Panc1 (cell line): ENCODE results near the gene RGS6. TPM values are rescaled to one million over a fixed set of nuclear protein-coding genes. Genes with fewer than 3 reads are reported as not detected.

Experiments used
- ATAC-seq: fragments of 200-7000 bp; cut with Tn5 transposase; 2 replicates; pipeline ENCODE4 v1.9.1; 2020; ENCODE audit warnings: mild to moderate bottlenecking, moderate library complexity
- BruUV-seq: library from RNA; stranded (reverse); fragments of 400-500 nt; replicated peaks from 2 replicates; lab custom pipeline; 2021; lab: Mats Ljungman, UMichigan
- CTCF ChIA-PET: fragments of 300-600 bp; sonication (Branson Sonifier 250); formaldehyde crosslinking; loops from one replicate; lab custom pipeline; 2022; ENCODE audit warnings: antibody characterized with exemption; lab: Charles Lee
- POLR2A ChIA-PET: fragments of 300-600 bp; sonication (Branson Sonifier 250); formaldehyde crosslinking; loops from one replicate; lab custom pipeline; 2022; ENCODE audit warnings: antibody characterized with exemption; lab: Charles Lee
- DNase-seq: peaks from one replicate; pipeline ENCODE4 v3.0.0-alpha.2; 2010; ENCODE audit warnings: low read depth, low spot score
- H3K27ac ChIP-seq: 2 replicates; pipeline ENCODE4 v1.5.1; 2011; ENCODE audit warnings: mild to moderate bottlenecking, low read length, inconsistent platforms
- H3K27me3 ChIP-seq: fragments of 200-500 bp; sonication (Bioruptor generic); 2 replicates; pipeline ENCODE4 v1.6.0; 2014; ENCODE audit warnings: low read length, inconsistent platforms; ENCODE audit not compliant: control insufficient read depth, insufficient read depth
- H3K36me3 ChIP-seq: fragments of 200-500 bp; sonication (Bioruptor generic); 2 replicates; pipeline ENCODE4 v1.5.1; 2014; ENCODE audit warnings: inconsistent platforms, mild to moderate bottlenecking, low read length, moderate library complexity; ENCODE audit not compliant: control insufficient read depth, insufficient read depth
- H3K4me1 ChIP-seq: 2 replicates; pipeline ENCODE4 v1.5.1; 2011; ENCODE audit warnings: inconsistent platforms, mild to moderate bottlenecking, low read length, moderate library complexity; ENCODE audit not compliant: control insufficient read depth, insufficient read depth
- H3K4me3 ChIP-seq, 2 experiments: 2 replicates each; pipeline ENCODE4 v1.5.1; 2011 to 2012; ENCODE audit warnings: low read depth in 2 of 2, low read length in 2 of 2, mild to moderate bottlenecking in 2 of 2, inconsistent platforms in 1 of 2, moderate library complexity in 1 of 2
- H3K9me3 ChIP-seq: fragments of 200-500 bp; sonication (Bioruptor generic); 2 replicates; pipeline ENCODE4 v1.5.1; 2014; ENCODE audit warnings: low read depth, mild to moderate bottlenecking, inconsistent platforms, low read length, moderate library complexity; ENCODE audit not compliant: control insufficient read depth, insufficient read depth
- POLR2AphosphoS5 ChIP-seq: IDR thresholded peaks from 2 replicates; pipeline ENCODE4 v1.6.1; 2012; ENCODE audit warnings: mild to moderate bottlenecking, low read depth, low read length, moderate library complexity
- REST ChIP-seq, 2 experiments: IDR thresholded peaks; 2 replicates each; pipeline ENCODE4 v1.6.1; 2011 to 2012; ENCODE audit warnings: low read depth in 2 of 2, control low read depth in 1 of 2, low read length in 1 of 2, mild to moderate bottlenecking in 1 of 2, moderate library complexity in 1 of 2; ENCODE audit not compliant: insufficient read depth in 1 of 2
- SIN3A ChIP-seq: IDR thresholded peaks from 2 replicates; pipeline ENCODE4 v1.6.1; 2012; ENCODE audit warnings: low read depth, mild to moderate bottlenecking, low read length, moderate library complexity, borderline replicate concordance; ENCODE audit not compliant: insufficient read depth
- TCF7L2 ChIP-seq: IDR thresholded peaks from 2 replicates; pipeline ENCODE4 v1.6.1; 2011; ENCODE audit warnings: mild to moderate bottlenecking, low read depth, low read length, inconsistent platforms
- in situ Hi-C: cut with HindIII; loops from 2 replicates; pipeline ENCODE4 v1.10.0; 2016; ENCODE audit warnings: low sequenced_read_pairs, low pct_unique_long_range_greater_than_20kb
- intact Hi-C: fragments of 100-400 bp; cut with micrococcal nuclease; formaldehyde crosslinking; loops from one replicate; pipeline ENCODE4 v1.10.0; 2022; ENCODE audit not compliant: unreplicated experiment
- total RNA-seq: library from RNA; stranded (reverse); gene quantifications from one replicate; pipeline ENCODE4 v1.2.1, GENCODE V29; 2021; ENCODE audit not compliant: unreplicated experiment
- TF ChIP-seq, protein P1 (sequence below): fragments of 450-650 bp; IDR thresholded peaks from 2 replicates; pipeline ENCODE4 v1.5.1; 2017; ENCODE audit warnings: mild to moderate bottlenecking

The RGS6 gene
- total RNA-seq, 1 experiment from 2014 or later = not detected

- Histone ChIP-seq H3K4me3 (no peak overlapping the region), H3K27me3 (no peaks in the 10 kb centered on the region; the same call in 1 of the 2 replicates), H3K36me3 (no peaks in the 10 kb centered on the region), H3K9me3 (no peaks in the 10 kb centered on the region), H3K27ac (no peak overlapping the region), H3K4me1 (no peaks in the 10 kb centered on the region)
- CTCF ChIA-PET = no interaction called here
- POLR2A ChIA-PET = no interaction called here
- no TSS peak for BruUV-seq
- TF ChIP-seq POLR2AphosphoS5 (no peak), REST (IDR thresholded peaks at IDR 0.05; ENCODE audit: insufficient read depth in 1 of 2, low read depth in 2 of 2, low read length in 1 of 2) (no peak), TCF7L2 (no peak), SIN3A (no peak)
- TF ChIP-seq, protein P1, sequence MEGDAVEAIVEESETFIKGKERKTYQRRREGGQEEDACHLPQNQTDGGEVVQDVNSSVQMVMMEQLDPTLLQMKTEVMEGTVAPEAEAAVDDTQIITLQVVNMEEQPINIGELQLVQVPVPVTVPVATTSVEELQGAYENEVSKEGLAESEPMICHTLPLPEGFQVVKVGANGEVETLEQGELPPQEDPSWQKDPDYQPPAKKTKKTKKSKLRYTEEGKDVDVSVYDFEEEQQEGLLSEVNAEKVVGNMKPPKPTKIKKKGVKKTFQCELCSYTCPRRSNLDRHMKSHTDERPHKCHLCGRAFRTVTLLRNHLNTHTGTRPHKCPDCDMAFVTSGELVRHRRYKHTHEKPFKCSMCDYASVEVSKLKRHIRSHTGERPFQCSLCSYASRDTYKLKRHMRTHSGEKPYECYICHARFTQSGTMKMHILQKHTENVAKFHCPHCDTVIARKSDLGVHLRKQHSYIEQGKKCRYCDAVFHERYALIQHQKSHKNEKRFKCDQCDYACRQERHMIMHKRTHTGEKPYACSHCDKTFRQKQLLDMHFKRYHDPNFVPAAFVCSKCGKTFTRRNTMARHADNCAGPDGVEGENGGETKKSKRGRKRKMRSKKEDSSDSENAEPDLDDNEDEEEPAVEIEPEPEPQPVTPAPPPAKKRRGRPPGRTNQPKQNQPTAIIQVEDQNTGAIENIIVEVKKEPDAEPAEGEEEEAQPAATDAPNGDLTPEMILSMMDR = no peak
- DNase-seq (no peak), ATAC-seq (no peak)
- intact Hi-C loops = no loop called here
- in situ Hi-C loops = no loop called here
These were observed 644.0 kb downstream of the RGS6 start for GRCh38 chr14:72576258-72576657.

DNA sequence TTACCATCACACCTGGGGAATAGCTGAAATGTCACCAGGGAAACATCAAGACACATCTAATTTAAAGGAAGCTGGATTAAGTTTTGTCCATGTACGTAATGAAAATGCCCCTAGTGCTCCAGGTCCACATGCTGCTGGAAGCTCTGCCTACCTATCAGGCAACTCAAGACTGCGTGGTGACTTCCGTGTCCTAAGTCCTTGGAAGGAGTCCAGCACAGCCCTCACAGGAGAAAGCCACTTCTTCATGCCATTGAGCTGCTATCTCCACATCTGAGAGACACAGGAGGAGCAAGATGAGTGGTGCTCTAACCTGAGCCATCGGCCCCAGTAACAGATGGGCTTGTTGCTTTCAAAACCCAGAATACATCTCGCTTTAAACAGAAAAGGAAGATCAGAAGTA lies 645.3 kb downstream of the RGS6 start:
- Histone ChIP-seq H3K4me1 (no peaks in the 10 kb centered on the region), H3K36me3 (no peaks in the 10 kb centered on the region), H3K27me3 (no peaks in the 10 kb centered on the region; the same call in 1 of the 2 replicates), H3K9me3 (no peaks in the 10 kb centered on the region), H3K4me3 (no peak overlapping the region), H3K27ac (no peak overlapping the region)
- DNase-seq (no peak), ATAC-seq (no peak)
- intact Hi-C loops (no loop called here), in situ Hi-C loops (no loop called here)
- ChIA-PET CTCF (no interaction called here), POLR2A (no interaction called here)
- TF ChIP-seq POLR2AphosphoS5 (no peak), REST (IDR thresholded peaks at IDR 0.05; ENCODE audit: insufficient read depth in 1 of 2, low read depth in 2 of 2, low read length in 1 of 2) (no peak)
- BruUV-seq = no TSS peak
